H1 (cell line): ENCODE results near the gene ISL2. TPM values are rescaled to one million over a fixed set of nuclear protein-coding genes. Genes with fewer than 3 reads are reported as not detected.

Experiments used
- ATF2 ChIP-seq: IDR thresholded peaks from 2 replicates; pipeline ENCODE4 v1.6.1; 2012; ENCODE audit warnings: low read length, inconsistent platforms
- CHD1 ChIP-seq: IDR thresholded peaks from 2 replicates; pipeline ENCODE4 v1.6.1; 2012; ENCODE audit warnings: low read depth, low read length, improper control_type of control experiment
- CREB1 ChIP-seq: IDR thresholded peaks from 2 replicates; pipeline ENCODE4 v1.6.1; 2012; ENCODE audit warnings: inconsistent platforms
- EGR1 ChIP-seq: IDR thresholded peaks from 2 replicates; pipeline ENCODE4 v1.6.1; 2011; ENCODE audit warnings: low read depth, low read length, borderline replicate concordance
- HDAC2 ChIP-seq, 2 experiments: fragments of 300-600 bp in 1 of 2; sonication (generic) in 1 of 2; IDR thresholded peaks; 2 replicates each; pipeline ENCODE4 v1.6.1; 2011 to 2012; ENCODE audit warnings: low read depth in 2 of 2, low read length in 2 of 2, mild to moderate bottlenecking in 2 of 2, moderate library complexity in 2 of 2, borderline replicate concordance in 1 of 2, inconsistent platforms in 1 of 2
- KDM4A ChIP-seq: IDR thresholded peaks from one replicate; pipeline ENCODE4 v1.7.1; 2012; ENCODE audit warnings: low read depth, mild to moderate bottlenecking, moderate library complexity, low read length, inconsistent platforms; ENCODE audit not compliant: severe bottlenecking
- MAFK ChIP-seq: IDR thresholded peaks from 2 replicates; pipeline ENCODE4 v1.6.1; 2012; ENCODE audit warnings: low read depth, mild to moderate bottlenecking, improper control_type of control experiment, low read length
- NANOG ChIP-seq: IDR thresholded peaks from 2 replicates; pipeline ENCODE4 v1.6.1; 2011; ENCODE audit warnings: low read length, low read depth, mild to moderate bottlenecking, inconsistent platforms; ENCODE audit not compliant: insufficient read depth, poor library complexity, severe bottlenecking
- PHF8 ChIP-seq: fragments of 200-600 bp; sonication (generic); conservative IDR thresholded peaks from 2 replicates; pipeline ENCODE4 v1.7.1; 2012; ENCODE audit warnings: low read depth, mild to moderate bottlenecking, inconsistent platforms, low read length, moderate library complexity
- RXRA ChIP-seq: IDR thresholded peaks from 2 replicates; pipeline ENCODE4 v1.6.1; 2011; ENCODE audit warnings: low read depth, mild to moderate bottlenecking, low read length, moderate library complexity; ENCODE audit not compliant: insufficient read depth
- SRF ChIP-seq: IDR thresholded peaks from 2 replicates; pipeline ENCODE4 v1.6.1; 2011; ENCODE audit warnings: mild to moderate bottlenecking, low read depth, low read length, moderate library complexity
- TAF1 ChIP-seq: IDR thresholded peaks from 2 replicates; pipeline ENCODE4 v1.6.1; 2011; ENCODE audit warnings: mild to moderate bottlenecking, low read depth, low read length
- TCF12 ChIP-seq: IDR thresholded peaks from 2 replicates; pipeline ENCODE4 v1.6.1; 2011; ENCODE audit warnings: low read depth, mild to moderate bottlenecking, low read length
- YY1 ChIP-seq: IDR thresholded peaks from 2 replicates; pipeline ENCODE4 v1.6.1; 2011; ENCODE audit warnings: low read depth, mild to moderate bottlenecking, low read length
- ZNF274 ChIP-seq: IDR thresholded peaks from 2 replicates; pipeline ENCODE4 v1.7.0; 2012; ENCODE audit warnings: low read length, borderline replicate concordance; ENCODE audit errors: extremely low read depth
- polyA plus RNA-seq, 7 experiments: library from polyadenylated mRNA; depleted of rRNA in 3 of 7; stranded (reverse) in 5 of 7; unstranded in 2 of 7; fragments of >200 nt in 5 of 7; fragments of 200-250 nt in 2 of 7; gene quantifications; 1 replicate in 5 of 7; 2 replicates in 1 of 7; 4 replicates in 1 of 7; pipeline versions ENCODE4 v1.2.1 to v1.2.3, GENCODE V29; 2011 to 2013; ENCODE audit warnings: missing spikeins in 2 of 7, mixed read lengths in 2 of 7
- total RNA-seq: library from RNA; stranded (reverse); fragmentation: NEBNext Ultra II Directional; extraction: Animal tissue kit (Norgen Biotek cat#: 25700); gene quantifications from 2 replicates; pipeline ENCODE4 v1.2.1, GENCODE V29; 2021

Gene ISL2
- total and polyA plus RNA-seq, 2 of the 8 experiments (the other 6 are each of a cell fraction or from before 2014, with no cell fraction given), result 0.32 to 0.99 TPM

- TF ChIP-seq ATF2 (peak; percentile 59; the same call in 1 of the 2 replicates), HDAC2 (IDR thresholded peaks at IDR 0.05; ENCODE audit: borderline replicate concordance in 1 of 2, low read depth in 2 of 2, low read length in 2 of 2) (no peak), RXRA (peak; percentile 60; the same call in 1 of the 2 replicates), SRF (no peak), ZNF274 (no peak), EGR1 (no peak), TCF12 (no peak), CHD1 (no peak), PHF8 (peak; percentile 92), KDM4A (peak; percentile 95), CREB1 (peak; percentile 52; the same call in 1 of the 2 replicates), TAF1 (peak; percentile 95), MAFK (no peak), YY1 (no peak), NANOG (no peak)
- TF ChIP-seq, all 59 proteins: peak for 23
Measured at GRCh38 chr15:76311100-76311953, 25.2 kb upstream of the ISL2 start, which contains the start of gene ETFA (continued).
